Measurements from ENCODE around the gene CCDC9.
"Not testable (repeated sequence)": the region's sequence is repeated elsewhere in the genome, so short reads cannot be mapped to it uniquely, and the experiment has no call there.

CCDC9 gene

DNA sequence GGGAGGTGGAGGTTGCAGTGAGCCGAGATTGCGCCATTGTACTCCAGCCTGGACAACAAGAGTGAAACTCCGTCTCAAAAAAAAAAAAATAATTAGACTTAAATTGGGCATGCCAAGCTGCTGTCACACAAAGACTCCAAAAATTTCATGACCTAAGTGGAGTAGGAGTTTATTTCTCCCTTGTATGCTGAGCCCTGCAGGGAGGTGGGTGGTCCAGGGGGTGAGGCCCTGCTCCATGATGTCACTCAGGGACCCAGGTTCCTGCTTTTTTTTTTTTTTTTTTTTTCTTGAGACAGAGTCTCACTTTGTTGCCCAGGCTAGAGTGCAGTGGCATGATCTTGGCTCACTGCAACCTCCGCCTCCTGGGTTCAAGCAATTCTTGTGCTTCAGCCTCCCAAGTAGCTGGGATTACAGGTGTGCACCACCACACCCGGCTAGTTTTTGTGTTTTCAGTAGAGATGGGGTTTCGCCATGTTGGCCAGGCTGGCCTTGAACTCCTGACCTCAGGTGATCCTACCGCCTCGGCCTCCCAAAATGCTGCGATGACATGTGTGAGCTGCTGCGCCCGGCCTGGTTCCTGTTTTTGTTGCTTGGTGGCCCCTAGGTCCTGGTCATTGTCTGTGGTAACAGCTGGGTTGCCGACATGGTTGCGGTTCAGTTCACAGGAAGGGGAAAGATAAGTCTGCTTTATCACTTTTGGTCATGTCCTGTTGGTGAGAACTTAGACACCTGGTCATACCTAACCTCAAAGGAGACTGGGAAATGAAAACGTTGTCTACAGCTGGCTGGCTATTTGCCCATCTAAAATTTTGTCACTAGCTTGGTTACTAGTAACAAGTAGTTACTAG is 5.8 kb downstream of the CCDC9 start:
- DNase-seq, result not testable (repeated sequence)

DNA sequence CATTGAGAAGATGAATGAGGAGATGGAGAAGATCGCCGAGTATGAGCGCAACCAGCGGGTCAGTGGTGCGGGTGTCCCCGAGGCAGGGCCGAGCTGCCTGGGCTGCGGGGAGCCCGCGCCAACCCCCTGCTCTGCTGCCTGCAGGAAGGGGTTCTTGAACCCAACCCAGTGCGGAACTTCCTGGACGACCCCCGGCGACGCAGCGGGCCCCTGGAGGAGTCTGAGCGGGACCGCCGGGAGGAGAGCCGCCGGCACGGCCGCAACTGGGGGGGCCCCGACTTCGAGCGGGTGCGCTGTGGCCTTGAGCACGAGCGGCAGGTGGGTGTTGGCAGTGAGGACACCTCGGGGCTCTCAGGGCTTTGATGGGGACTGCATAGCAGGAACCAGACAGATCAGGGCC is 8.3 kb downstream of the CCDC9 start:
- no peak for DNase-seq

DNA sequence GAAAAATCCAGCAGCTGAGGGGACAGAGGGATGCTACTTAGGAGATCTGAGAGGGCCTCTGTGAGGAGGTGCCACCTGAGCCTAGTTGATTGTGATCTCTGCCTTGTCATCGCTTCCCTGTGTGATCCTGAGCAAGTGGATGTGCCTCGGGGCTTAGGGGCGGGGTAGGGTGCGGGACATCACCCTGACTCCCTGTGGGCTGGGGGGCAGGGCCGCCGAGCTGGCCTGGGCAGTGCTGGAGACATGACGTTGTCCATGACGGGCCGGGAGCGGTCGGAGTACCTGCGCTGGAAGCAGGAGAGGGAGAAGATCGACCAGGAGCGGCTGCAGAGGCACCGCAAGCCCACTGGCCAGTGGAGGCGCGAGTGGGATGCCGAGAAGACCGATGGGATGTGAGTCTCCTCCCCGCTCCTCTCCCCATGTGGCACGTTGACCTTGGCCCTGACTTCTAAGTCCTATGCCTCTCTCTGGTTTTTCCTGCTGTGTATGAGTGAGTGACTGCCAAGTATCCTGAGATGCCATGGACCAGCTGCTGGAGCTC is 10.1 kb downstream of the CCDC9 start:
- DNase-seq, result no peak

DNA sequence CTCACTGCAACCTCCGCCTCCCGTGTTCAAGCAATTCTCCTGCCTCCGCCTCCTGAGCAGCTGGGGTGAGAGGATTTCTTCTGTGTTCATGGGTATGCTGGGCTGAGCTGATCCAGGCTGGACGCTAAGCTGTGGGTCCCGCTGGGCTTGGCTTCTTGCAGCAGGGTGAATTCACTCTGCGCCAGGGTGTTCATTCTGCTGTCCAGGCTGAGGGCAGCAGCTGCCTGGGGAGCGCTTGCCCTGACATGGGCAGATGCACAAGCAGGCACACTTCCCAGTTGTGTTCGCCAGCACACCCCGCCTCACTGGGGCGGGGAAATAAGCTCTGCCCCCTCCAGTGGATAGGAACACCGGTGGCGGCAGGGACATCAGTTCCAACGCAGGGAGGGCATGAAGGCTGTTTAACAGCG is 11.0 kb downstream of the CCDC9 start:
- peak; percentile 69 to 83 for DNase-seq

DNA sequence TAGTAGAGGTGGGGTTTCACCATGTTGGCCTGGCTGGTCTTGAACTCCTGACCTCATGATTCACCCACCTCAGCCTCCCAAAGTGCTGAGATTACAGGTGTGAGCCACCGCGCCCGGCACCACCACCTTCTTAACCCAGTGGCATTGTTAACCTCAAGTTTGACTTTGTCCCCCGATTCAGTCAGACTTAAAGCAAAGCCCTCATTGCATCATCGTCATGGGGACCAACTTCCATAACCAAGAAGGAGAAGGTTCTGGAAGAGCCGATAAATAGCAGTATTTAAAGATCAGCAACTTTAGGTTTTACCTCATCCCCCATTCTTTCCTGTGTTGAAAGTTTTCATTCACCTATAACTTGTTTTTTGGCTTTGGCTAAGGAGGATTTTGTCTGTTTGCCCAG is 11.7 kb downstream of the CCDC9 start:
- DNase-seq, result no peak

DNA sequence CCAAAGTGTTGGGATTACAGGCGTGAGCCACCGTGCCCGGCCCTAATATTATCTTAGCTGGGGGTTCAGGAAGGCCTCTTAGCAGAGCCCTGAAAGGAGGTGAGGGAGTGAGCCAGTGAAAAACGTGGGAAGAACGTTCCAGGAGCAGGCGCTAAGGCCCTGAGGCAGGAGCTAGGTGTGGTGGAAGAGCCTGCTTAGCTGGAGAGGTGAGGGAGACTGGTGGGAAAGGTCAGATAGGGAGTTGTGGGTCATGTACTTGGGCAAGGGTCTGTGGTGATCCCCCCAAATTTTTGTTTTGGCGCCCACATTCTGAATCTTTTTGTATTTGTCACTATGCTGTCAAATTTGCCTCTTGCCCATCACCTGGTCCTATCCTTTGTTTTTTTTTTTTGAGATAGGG is 13.3 kb downstream of the CCDC9 start:
- DNase-seq, result no peak

DNA sequence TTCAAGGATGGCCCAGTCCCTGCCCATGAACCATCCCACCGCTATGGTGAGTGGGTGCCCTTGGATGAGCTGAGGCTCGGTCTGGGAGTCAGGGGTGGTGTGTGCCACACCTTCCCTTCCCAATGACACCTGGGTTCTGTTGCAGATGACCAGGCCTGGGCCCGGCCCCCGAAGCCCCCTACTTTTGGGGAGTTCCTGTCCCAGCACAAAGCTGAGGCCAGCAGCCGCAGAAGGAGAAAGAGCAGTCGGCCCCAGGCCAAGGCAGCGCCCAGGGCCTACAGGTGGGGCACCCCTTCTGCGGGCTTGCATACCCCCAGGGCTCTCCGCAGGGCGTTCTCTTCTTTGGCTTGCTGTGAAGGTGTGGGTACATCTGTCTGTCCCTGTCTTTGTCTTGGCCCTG is 14.1 kb downstream of the CCDC9 start:
- no peak for DNase-seq

DNA sequence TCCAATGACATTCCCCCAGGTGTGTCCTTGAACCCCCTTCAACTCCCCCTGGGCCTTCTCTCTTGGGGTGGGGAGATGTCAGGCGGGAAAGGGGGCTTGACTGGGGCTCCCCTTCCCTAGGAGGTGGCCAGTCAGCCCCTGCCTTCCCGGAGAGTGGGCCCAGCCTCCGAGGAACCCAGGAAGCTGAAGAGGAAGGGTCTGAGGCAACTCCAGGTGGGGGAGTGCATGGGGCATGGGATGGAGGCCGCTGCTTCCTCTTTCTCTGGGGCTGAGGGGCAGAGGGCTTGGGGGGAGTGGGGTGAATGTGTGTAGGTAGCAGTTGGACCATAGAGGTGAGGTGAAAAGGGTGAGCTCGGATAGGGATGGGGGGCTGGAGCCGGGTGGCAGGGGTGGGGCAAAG is 15.6 kb downstream of the CCDC9 start:
- no peak for DNase-seq

DNA sequence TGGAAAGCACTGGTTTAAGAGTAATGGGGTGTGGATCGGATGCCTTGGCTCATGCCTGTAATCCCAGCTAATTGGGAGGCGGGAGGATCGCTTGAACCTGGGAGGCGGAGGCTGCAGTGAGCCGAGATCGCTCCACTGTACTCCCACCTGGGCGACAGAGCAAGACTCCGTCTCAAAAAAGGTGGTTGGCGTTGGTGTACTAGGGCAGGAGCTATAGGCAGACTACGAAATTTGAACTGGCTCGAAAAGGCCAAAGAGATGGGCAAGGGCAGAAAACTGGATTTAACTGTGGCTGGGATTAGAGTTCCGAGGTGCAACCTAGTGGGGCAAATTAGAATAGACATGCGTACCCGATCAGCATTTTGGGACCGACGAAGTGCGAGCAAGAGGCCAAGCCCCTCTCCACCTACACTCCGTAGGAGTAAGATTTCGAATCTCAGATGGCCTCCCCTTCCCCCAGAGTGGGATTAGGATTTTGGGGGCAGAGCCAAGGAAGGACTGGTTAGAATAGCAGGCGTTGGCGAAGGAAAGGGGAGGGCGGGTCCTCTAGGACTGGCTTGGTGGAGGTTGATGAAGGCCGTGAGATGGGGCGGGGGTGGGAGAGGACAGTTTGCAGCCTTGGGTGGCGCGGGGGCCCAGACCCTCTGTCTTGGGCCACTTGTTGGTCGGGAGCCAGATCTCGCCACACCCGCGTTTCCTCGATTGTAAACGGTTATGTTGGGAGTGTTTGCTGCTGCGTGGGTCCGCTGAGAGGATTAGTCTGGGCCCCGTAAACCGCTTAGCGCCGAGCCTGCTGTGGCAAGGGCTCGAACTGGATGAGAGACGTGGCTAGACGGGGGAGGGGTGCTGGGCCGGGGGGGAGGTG is 16.4 kb downstream of the CCDC9 start:
- DNase-seq, result peak in 1 of 2 donors; percentile 44

DNA sequence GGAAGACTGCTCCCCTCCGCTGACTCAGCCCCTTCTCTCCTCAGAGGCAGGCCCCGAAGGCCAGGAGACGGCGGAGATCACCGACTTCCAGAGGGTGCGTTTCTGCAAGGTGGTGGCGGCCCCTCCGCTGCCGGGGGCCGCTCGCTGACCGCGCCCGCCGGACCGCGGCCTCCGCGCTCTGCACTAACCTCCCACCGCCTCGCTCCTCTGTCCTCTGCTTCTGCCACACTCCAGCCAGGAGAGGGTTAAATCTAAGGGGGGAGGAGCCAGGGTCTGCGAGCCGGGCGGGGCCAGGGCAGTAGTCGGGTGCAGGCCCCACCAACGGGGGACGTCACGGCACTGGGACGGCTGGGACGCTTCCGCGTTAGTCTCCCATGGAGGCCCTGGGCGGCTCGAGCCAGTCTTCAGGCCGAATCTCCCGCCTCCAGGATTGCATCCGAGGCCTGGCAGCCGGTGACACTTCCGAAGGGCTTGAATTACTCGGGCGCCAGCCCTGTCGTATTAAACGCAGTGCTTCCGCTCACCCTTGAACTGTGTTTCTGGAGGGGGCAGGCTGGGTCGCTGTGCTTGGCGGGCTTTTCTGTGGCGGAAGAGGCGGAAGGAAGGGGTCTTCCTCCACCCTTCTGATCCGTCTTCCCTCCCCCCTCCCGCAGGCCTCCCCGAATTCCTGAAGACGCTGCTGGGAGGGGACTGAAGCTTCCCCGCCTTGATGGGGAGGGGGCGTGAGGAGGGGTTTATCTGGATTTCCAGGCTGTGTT is 17.2 kb downstream of the CCDC9 start:
- peak; percentile 85 to 91 for DNase-seq

DNA sequence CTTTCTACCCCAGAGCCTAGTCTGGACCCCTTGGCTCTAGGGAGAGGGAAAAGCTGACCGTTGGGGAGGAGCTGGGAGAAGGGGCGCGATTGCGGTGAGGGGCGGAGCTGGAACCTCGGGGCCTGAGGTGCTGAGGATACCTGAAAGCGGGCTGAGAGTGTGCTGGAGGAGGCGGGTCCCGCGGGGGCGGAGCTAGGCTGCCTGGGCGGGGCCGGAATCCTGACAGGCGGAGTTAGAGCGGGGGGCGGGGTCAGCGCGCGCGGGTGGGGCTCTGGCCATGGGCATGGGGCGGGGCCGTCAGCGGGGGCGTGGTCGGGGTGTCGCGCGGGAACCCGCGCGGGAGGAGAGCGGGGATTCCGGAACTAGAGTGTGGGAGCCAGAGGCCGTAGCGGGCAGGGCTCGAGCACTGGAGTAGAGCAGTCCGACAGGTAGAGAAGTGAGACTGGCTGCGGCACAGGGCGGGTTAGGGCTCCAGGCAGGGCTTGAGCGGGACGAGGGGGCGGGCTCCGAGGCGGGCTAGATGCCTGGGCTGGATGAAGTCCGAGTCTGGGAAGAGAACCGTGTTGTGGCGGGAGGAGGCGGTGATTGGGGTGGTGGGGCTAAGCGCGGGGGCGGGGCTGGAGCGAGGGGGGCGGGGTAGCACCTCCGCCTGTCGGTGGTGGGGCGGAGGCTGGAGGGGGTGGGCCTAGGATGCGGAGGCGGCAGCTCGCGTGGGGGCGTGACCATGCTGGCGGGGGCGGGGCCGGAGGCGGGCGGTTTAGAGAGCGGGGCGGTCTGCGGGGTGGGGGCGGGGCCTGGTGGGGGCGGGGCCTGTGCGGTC is 18.0 kb downstream of the CCDC9 start, which contains the start of gene INAFM1:
Gene INAFM1 (plus strand): TSS at position 815 of the 820 bp plus-strand sequence. CDS start 35 bp downstream, outside the sequence.
- DNase-seq, result peak; percentile 86 to 92

DNA sequence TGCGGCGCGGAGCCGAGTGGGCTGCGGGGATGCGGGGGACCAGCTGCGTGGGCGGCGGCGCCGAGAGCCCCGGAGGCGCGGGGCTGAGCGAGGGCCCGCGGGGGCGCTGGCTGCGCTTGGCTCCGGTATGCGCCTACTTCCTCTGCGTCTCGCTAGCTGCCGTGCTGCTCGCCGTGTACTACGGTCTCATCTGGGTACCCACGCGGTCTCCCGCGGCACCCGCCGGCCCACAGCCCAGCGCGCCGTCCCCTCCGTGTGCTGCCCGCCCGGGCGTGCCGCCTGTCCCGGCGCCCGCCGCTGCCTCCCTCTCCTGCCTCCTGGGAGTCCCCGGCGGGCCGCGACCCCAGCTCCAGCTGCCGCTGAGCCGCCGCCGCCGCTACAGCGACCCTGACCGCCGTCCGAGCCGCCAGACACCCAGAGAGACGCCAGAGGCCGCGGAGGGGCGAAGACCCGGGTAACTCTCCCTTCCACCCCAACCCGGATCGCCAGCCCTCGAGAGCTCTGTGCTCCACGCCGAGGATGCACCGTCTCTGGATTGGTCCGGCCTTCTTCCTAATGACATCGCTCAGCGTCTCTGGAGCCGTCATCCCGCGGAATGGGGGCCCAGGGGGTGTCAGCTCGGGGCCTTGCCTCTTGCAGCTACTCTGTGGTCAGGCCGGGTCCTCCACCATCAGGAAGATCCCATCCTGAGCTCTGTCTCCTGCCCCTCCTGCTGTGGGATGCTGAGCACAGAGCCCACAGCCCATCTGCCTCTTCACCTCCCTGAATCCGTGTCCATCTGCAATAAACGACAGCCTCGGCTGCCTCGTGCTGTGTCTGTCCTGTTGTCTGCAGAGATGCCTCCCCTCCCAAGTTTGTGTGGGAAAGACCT is 18.8 kb downstream of the CCDC9 start:
- no peak for DNase-seq

DNA sequence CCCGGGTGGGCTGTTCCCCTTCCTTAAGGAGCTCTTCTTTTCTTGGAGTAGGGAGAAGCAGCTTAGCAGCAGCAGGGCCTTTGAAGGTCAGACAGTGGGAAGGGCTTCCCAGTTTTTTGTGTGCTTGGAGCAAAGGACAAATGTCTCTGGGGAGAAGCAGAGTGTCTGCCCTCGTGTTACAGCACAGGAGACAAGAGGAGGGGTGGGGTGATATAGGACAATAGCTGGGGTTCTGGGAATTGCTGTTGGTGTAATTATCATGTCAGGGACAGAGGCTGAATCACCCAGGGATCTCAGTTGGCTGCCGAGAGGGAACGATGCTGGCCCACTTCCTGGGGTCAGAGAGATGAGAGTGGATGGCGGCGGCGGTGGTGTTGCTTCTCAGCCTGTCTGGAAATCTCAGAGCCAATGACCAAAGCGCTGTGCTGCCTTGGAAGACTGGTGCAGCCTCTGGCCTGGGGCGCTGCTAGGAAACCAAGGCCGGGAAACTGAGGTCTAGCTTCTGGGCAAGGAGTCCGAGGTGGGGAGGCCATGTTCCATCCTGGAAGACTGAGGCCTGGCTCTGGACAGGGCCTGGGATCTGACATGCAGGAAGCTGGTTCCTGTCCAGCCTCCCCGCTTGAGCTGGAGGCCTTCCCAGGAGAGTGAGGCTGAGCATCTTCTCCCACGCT is 19.6 kb downstream of the CCDC9 start:
- no peak for DNase-seq

DNA sequence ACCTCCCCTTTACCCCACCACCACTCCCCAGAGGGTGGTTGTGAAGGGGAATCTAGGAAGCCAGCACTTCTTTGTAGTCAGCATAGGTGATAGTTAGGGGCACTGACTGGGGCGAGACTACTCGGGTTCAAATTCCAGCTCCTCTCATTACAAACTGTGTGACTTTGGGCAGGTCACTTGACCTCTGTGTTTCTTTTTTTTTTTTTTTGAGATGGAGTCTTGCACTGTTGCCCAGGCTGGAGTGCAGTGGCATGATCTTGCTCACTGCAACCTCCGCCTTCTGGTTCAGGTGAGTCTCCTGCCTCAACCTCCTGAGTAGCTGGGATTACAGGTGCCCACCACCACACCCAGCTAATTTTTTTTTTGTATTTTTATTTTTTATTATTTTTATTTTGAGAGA is 20.2 kb downstream of the CCDC9 start:
- not testable (repeated sequence) for DNase-seq

DNA sequence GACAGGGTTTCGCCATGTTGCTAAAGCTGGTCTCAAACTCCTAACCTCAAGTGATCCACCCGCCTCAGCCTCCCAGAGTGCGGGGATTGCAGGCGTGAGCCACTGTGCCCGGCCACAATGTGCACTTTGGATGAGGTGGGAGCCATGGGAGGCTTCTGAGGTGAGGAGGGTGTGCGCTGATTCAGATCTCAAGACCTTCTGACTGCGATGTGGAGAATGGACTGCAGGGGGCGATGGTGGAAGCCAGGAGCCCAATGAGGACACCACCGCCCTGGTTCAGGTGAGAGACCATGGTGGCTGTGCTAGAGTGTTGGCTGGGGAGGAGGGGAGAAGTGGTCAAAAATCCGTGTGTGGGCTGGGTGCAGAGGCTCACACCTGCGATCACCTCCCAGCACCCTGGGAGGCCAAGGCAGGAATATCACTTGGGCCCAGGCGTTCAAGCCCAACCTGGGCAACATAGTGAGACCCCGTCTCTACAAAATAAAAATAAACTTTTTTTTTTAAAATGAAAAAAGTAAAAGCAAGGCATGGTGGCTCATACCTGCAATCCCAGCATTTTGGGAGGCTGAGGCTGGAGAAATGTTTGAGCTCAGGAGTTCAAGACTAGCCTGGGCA is 24.0 kb downstream of the CCDC9 start:
- no peak for DNase-seq

DNA sequence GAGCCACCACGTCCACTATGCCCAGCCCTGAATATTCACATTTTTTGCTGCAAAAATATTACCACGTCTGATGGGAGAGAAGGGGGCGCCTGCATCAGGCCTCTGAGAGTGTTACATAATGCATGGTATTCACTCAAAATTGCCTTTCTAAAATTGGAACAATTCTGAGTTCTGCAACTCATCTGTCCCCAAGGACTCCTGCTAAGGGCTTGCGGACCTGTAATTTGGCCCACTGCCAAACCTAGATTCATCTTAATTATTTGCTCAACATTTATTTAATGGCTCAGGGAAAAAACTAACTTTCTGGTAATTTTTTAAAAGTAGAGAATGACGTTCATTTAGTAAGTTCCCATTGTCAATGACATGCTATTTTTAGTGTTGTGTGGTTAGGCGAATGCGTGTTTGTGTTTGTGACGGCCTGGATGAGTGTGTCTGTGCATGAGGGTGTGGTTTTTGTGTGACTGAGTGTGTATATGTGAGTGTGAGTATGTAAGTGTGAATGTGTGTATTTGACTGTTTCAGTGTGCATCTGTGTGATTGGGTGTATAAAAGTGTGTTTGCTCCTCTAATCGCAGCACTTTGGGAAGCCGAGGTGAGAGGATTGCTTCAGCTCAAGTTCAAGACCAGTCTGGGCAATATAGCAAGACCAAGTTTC is 27.2 kb downstream of the CCDC9 start:
- no peak for DNase-seq

DNA sequence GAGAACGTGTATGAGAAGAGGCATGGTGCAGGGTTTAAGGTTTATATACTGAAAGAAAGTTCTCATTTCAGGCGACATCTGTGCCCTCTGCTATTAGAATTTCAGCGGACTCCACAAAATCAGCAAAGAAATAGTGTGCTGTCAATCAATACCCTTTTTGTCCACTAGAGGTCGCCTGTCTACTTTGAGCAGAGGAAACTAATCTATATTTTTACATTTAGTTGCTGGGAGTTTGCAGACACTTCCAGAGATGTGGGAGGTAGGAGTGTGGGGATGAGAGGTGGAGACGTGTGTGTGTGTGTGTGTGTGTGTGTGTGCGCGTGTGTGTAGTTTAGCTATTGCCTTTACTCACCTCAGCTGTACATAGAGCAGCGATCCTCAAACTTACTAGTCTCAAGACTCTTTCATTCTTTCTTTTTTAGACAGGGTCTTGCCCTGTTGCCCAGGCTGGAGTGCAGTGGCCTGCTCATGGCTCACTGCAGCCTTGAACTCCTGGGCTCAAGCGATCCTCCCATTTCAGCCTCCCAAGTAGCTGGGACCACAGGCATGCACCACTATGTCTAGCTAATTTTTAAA is 28.1 kb downstream of the CCDC9 start:
- peak in 1 of 2 donors; percentile 33 for DNase-seq

DNA sequence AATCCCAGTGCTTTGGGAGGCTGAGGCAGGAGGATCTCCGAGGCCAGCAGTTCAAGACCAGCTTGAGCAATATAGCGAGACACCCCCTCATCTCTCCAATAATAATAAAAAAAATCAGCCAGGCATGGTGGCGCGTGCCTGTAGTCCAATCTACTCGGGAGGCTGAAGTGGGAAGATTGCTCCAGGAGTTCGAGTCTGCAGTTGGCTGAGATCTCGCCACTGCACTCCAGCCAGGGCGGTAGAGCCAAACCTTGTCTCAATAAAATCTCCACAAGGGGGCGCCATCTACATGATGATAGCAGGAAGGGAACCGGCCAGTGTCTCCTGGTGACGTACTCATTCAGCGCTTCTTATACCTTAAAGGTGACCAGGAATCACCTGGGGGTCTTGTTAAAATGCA is 39.7 kb downstream of the CCDC9 start:
- peak; percentile 57 to 60 for DNase-seq

DNA sequence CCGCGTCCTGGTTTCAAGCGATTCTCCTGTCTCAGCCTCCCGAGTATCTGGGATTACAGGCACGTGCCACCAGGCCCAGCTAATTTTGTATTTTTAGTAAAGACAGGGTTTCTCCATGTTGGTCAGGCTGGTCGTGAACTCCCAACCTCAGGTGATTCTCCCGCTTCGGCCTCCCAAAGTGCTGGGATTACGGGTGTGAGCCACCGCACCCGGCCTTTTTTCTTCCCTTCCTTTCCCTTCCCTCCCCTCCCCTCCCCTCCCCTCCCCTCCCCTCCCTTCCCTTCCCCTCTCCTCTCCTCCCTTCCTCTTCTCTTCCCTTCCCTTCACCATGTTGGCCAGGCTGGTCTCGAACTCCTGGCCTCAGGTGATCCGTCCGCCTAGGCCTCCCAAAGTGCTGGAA is 44.5 kb downstream of the CCDC9 start:
- DNase-seq, result not testable (repeated sequence)
